HG03060 (cell line): ENCODE data around the gene MBD1.
A peak's percentile ranks its signal among the peaks of the same experiment; 100 is the strongest.
"Not testable (repeated sequence)": the region's sequence is repeated elsewhere in the genome, so short reads cannot be mapped to it uniquely, and the experiment has no call there.

ENCODE experiments used
- ATAC-seq: cut with Tn5 transposase; IDR thresholded peaks from one replicate; pipeline ENCODE4 v1.9.1; 2021; ENCODE audit warnings: low read depth, moderate number of reproducible peaks; ENCODE audit not compliant: unreplicated experiment

MBD1 gene

GRCh38 chr18:50281295-50281971 lies at the start of gene MBD1:
TSS of gene MBD1 (minus strand) at chr18:50281523. CDS start at chr18:50279992, 1,531 bp downstream.
- peak; percentile 89 for ATAC-seq

GRCh38 chr18:50330176-50330575 lies 48.9 kb upstream of the MBD1 start:
- no peak for ATAC-seq

GRCh38 chr18:50327983-50328382 lies 46.7 kb upstream of the MBD1 start:
- no peak for ATAC-seq

GRCh38 chr18:50320719-50321118 lies 39.4 kb upstream of the MBD1 start:
- no peak for ATAC-seq

- ATAC-seq: peak; percentile 50
Observed at GRCh38 chr18:50315100-50315871, 34.0 kb upstream of the MBD1 start.

- ATAC-seq: no peak
Observed at GRCh38 chr18:50313873-50314460, 32.6 kb upstream of the MBD1 start.

GRCh38 chr18:50313031-50313607 lies 31.8 kb upstream of the MBD1 start:
- ATAC-seq: peak; percentile 15

- ATAC-seq: peak; percentile 67
Observed at GRCh38 chr18:50312296-50313030, 31.1 kb upstream of the MBD1 start.

GRCh38 chr18:50311650-50312049 lies 30.3 kb upstream of the MBD1 start:
- no peak for ATAC-seq

- no peak for ATAC-seq
Observed at GRCh38 chr18:50310080-50310479, 28.8 kb upstream of the MBD1 start.

GRCh38 chr18:50308851-50309250 lies 27.5 kb upstream of the MBD1 start:
- ATAC-seq: not testable (repeated sequence)

GRCh38 chr18:50307738-50308470 lies 26.6 kb upstream of the MBD1 start:
- peak; percentile 84 for ATAC-seq

GRCh38 chr18:50307400-50307737 lies 26.0 kb upstream of the MBD1 start:
- ATAC-seq: no peak

- no peak for ATAC-seq
Observed at GRCh38 chr18:50306944-50307343, 25.6 kb upstream of the MBD1 start.

GRCh38 chr18:50301074-50301473 lies 19.8 kb upstream of the MBD1 start:
- no peak for ATAC-seq

GRCh38 chr18:50299626-50300388 lies 18.5 kb upstream of the MBD1 start:
- no peak for ATAC-seq

- no peak for ATAC-seq
Observed at GRCh38 chr18:50298443-50299284, 17.3 kb upstream of the MBD1 start.
